Common myeloid progenitor, CD34-positive (primary cell): ENCODE data around the gene AKR1B15.

Experiments
- CTCF ChIA-PET: fragments of 350-600 bp; sonication (Branson Sonifier 250); formaldehyde crosslinking; loops from one replicate; lab custom pipeline; 2021; ENCODE audit warnings: antibody characterized with exemption; lab: Charles Lee
- POLR2A ChIA-PET: fragments of 350-600 bp; sonication (Branson Sonifier 250); formaldehyde crosslinking; loops from one replicate; lab custom pipeline; 2021; ENCODE audit warnings: antibody characterized with exemption; lab: Charles Lee
- DNase-seq, 3 donors: peaks; one replicate each; pipeline versions ENCODE4 v3.0.0 to v3.0.0-alpha.2; 2013
- H3K27ac ChIP-seq, 2 experiments: 1 replicate in 1 of 2; 2 replicates in 1 of 2; pipeline ENCODE4 v1.7.0; 2013; ENCODE audit warnings: inconsistent platforms in 2 of 2, low read length in 2 of 2, mild to moderate bottlenecking in 2 of 2, low read depth in 1 of 2, moderate library complexity in 1 of 2; ENCODE audit not compliant: severe bottlenecking in 2 of 2, insufficient read depth in 1 of 2, poor library complexity in 1 of 2
- H3K27me3 ChIP-seq, 5 experiments: replicated peaks in 2 of 5; 1 replicate in 3 of 5; 2 replicates in 2 of 5; pipeline versions ENCODE4 v1.6.1 to v1.7.0; 2013; ENCODE audit warnings: low read length in 4 of 5, mild to moderate bottlenecking in 2 of 5, moderate library complexity in 2 of 5, inconsistent platforms in 1 of 5; ENCODE audit not compliant: insufficient read depth in 5 of 5, control insufficient read depth in 4 of 5
- H3K36me3 ChIP-seq, 4 experiments: 1 replicate in 2 of 4; 2 replicates in 2 of 4; pipeline versions ENCODE4 v1.6.1 to v1.7.0; 2013; ENCODE audit warnings: low read length in 3 of 4, control low read depth in 1 of 4, mild to moderate bottlenecking in 1 of 4; ENCODE audit not compliant: control insufficient read depth in 4 of 4, insufficient read depth in 4 of 4
- H3K4me1 ChIP-seq, 4 experiments: 1 replicate in 3 of 4; 2 replicates in 1 of 4; pipeline versions ENCODE4 v1.6.1 to v1.7.1; 2013; ENCODE audit warnings: low read length in 3 of 4, mild to moderate bottlenecking in 3 of 4, control low read depth in 1 of 4, inconsistent platforms in 1 of 4, moderate library complexity in 1 of 4; ENCODE audit not compliant: control insufficient read depth in 4 of 4, insufficient read depth in 4 of 4; ENCODE audit errors: control extremely low read depth in 1 of 4
- H3K4me3 ChIP-seq, 7 experiments: 1 replicate in 4 of 7; 2 replicates in 3 of 7; pipeline versions ENCODE4 v1.5.1 to v1.7.0; 2013; ENCODE audit warnings: mild to moderate bottlenecking in 7 of 7, low read length in 6 of 7, moderate library complexity in 6 of 7, inconsistent platforms in 2 of 7, low read depth in 2 of 7, control low read depth in 1 of 7; ENCODE audit not compliant: insufficient read depth in 4 of 7, control insufficient read depth in 1 of 7; ENCODE audit errors: extremely low read depth in 1 of 7
- H3K9me3 ChIP-seq, 5 experiments: 1 replicate in 4 of 5; 2 replicates in 1 of 5; pipeline versions ENCODE4 v1.6.1 to v1.7.1; 2013; ENCODE audit warnings: low read length in 4 of 5, mild to moderate bottlenecking in 2 of 5, inconsistent platforms in 1 of 5, low read depth in 1 of 5, moderate library complexity in 1 of 5; ENCODE audit not compliant: control insufficient read depth in 4 of 5, insufficient read depth in 2 of 5; ENCODE audit errors: control extremely low read depth in 1 of 5
- WGBS: methylation state at CpG from one replicate; pipeline ENCODE4 v1.1.5; 2013; ENCODE audit not compliant: insufficient coverage; 5-methylcytosine and 5-hydroxymethylcytosine counted together

Gene AKR1B15

GRCh38 chr7:134619627-134620331 lies 70.9 kb downstream of the AKR1B15 start:
- H3K4me1 ChIP-seq: no peaks in the 10 kb centered on the region

GRCh38 chr7:134622303-134622995 lies 73.5 kb downstream of the AKR1B15 start:
- no peaks in the 10 kb centered on the region for H3K36me3 ChIP-seq
- no peak for DNase-seq
- H3K27ac ChIP-seq: no peak overlapping the region
- CTCF ChIA-PET: interaction anchor here (1.1 kb wide), 1 partner anchor 75 kb away, joined by 3 read pairs; no protein-coding TSS in a partner anchor
- no peaks in the 10 kb centered on the region for H3K4me1 ChIP-seq
- 83% methylated on average over 4 of the region's 7 CpGs for WGBS
- peaks cover 0 to 8% (median 1%) of the 10 kb centered on the region in 5 experiments for H3K27me3 ChIP-seq
- no peaks in the 10 kb centered on the region for H3K9me3 ChIP-seq
- H3K4me3 ChIP-seq: no peak overlapping the region
- POLR2A ChIA-PET: no interaction called here

More at GRCh38 chr7:134619627-134620331, 70.9 kb downstream of the AKR1B15 start:
- no peak overlapping the region for H3K4me3 ChIP-seq
- peaks cover 0 to 3% (median 1%) of the 10 kb centered on the region in 5 experiments for H3K27me3 ChIP-seq
- H3K36me3 ChIP-seq: no peaks in the 10 kb centered on the region
- no peak overlapping the region for H3K27ac ChIP-seq
- H3K9me3 ChIP-seq: no peaks in the 10 kb centered on the region
- ChIA-PET CTCF (interaction anchor here (1.4 to 1.8 kb wide), 5 partner anchors 8 to 67 kb away, joined by 3 to 4 read pairs (median 4); no protein-coding TSS in a partner anchor), POLR2A (no interaction called here)
- DNase-seq: no peak
- 90% methylated on average over 2 of the region's 2 CpGs for WGBS

GRCh38 chr7:134623193-134623592 lies 74.3 kb downstream of the AKR1B15 start:
- Histone ChIP-seq H3K27me3 (peaks cover 0 to 8% (median 1%) of the 10 kb centered on the region in 5 experiments), H3K36me3 (no peaks in the 10 kb centered on the region), H3K27ac (no peak overlapping the region), H3K4me1 (no peaks in the 10 kb centered on the region), H3K4me3 (no peak overlapping the region), H3K9me3 (no peaks in the 10 kb centered on the region)
- DNase-seq: no peak
- POLR2A ChIA-PET: no interaction called here
- no CpG with 5 or more reads among the region's 2 CpGs for WGBS
- CTCF ChIA-PET: interaction anchor here (0.8 to 1.9 kb wide), 4 partner anchors 11 to 21 kb away, joined by 3 to 5 read pairs (median 4); no protein-coding TSS in a partner anchor

GRCh38 chr7:134625550-134625949 lies 76.6 kb downstream of the AKR1B15 start:
- no CpG with 5 or more reads among the region's 3 CpGs for WGBS
- POLR2A ChIA-PET: no interaction called here
- no peak for DNase-seq
- CTCF ChIA-PET: interaction anchor here (1.0 to 3.0 kb wide), 3 partner anchors 8 to 75 kb away, joined by 6 to 11 read pairs (median 8); no protein-coding TSS in a partner anchor
- Histone ChIP-seq H3K4me1 (no peaks in the 10 kb centered on the region), H3K27me3 (peaks cover 0 to 8% (median 2%) of the 10 kb centered on the region in 5 experiments), H3K27ac (no peak overlapping the region), H3K4me3 (no peak overlapping the region), H3K9me3 (no peaks in the 10 kb centered on the region), H3K36me3 (no peaks in the 10 kb centered on the region)

GRCh38 chr7:134627109-134627774 lies 78.3 kb downstream of the AKR1B15 start:
- ChIA-PET CTCF (interaction anchor here (1.0 to 9.5 kb wide), 4 partner anchors 8 to 112 kb away, joined by 3 to 151 read pairs (median 6); no protein-coding TSS in a partner anchor), POLR2A (no interaction called here)
- H3K4me1 ChIP-seq: no peaks in the 10 kb centered on the region
- DNase-seq: no peak
- no peak overlapping the region for H3K4me3 ChIP-seq
- H3K36me3 ChIP-seq: no peaks in the 10 kb centered on the region
- no peak overlapping the region for H3K27ac ChIP-seq
- H3K27me3 ChIP-seq: peaks cover 0 to 8% (median 2%) of the 10 kb centered on the region in 5 experiments
- no peaks in the 10 kb centered on the region for H3K9me3 ChIP-seq
- 100% methylated on average over 1 of the region's 2 CpGs for WGBS

GRCh38 chr7:134627775-134628153 lies 78.9 kb downstream of the AKR1B15 start:
- Histone ChIP-seq H3K36me3 (no peaks in the 10 kb centered on the region), H3K27me3 (peaks cover 0 to 8% (median 2%) of the 10 kb centered on the region in 5 experiments), H3K27ac (no peak overlapping the region), H3K4me1 (no peaks in the 10 kb centered on the region), H3K9me3 (no peaks in the 10 kb centered on the region), H3K4me3 (no peak overlapping the region)
- WGBS: no CpG with 5 or more reads among the region's 1 CpG
- CTCF ChIA-PET: interaction anchor here (0.9 to 9.5 kb wide), 3 partner anchors 43 to 113 kb away, joined by 3 to 151 read pairs (median 3); no protein-coding TSS in a partner anchor
- DNase-seq: no peak
- POLR2A ChIA-PET: no interaction called here
